T-helper 17 cell (primary cell): Measurements from ENCODE around the gene MYPOP. TPM values are rescaled to one million over a fixed set of nuclear protein-coding genes. Genes with fewer than 3 reads are reported as not detected.

ENCODE experiments used
- ATAC-seq: fragments of 150-1000 bp; cut with Tn5 transposase; 2 replicates; pipeline ENCODE4 v1.10.0; 2021; ENCODE audit warnings: mild to moderate bottlenecking, moderate library complexity
- DNase-seq, 3 donors: peaks; one replicate each; pipeline versions ENCODE4 v3.0.0 to v3.0.0-alpha.2; 2020 to 2021
- H3K9me3 ChIP-seq: one replicate; pipeline ENCODE4 v1.7.0; 2013; ENCODE audit warnings: low read length, mild to moderate bottlenecking; ENCODE audit not compliant: control insufficient read depth, poor library complexity, severe bottlenecking
- H3K27ac Mint-ChIP-seq: one replicate; pipeline ENCODE4 v1.8.0; 2022; ENCODE audit warnings: mild to moderate bottlenecking, moderate library complexity, mixed read lengths
- H3K27me3 Mint-ChIP-seq: one replicate; pipeline ENCODE4 v1.8.0; 2022; ENCODE audit warnings: mixed read lengths
- H3K36me3 Mint-ChIP-seq: one replicate; pipeline ENCODE4 v1.8.0; 2022; ENCODE audit warnings: low read depth, mixed read lengths
- H3K4me1 Mint-ChIP-seq: one replicate; pipeline ENCODE4 v1.8.0; 2022; ENCODE audit warnings: mild to moderate bottlenecking, mixed read lengths
- H3K4me3 Mint-ChIP-seq: one replicate; pipeline ENCODE4 v1.8.0; 2022; ENCODE audit warnings: mild to moderate bottlenecking, moderate library complexity, mixed read lengths
- total RNA-seq, 4 donors: library from RNA in 2 of 4; stranded (reverse) in 2 of 4; gene quantifications; one replicate each; pipeline ENCODE4 v1.2.3 and lab custom pipeline; 2022 to 2026

The MYPOP gene
- total RNA-seq, 2 donors from 2014 or later: 7.1 to 7.5 TPM

GRCh38 chr19:45862271-45862563 is 40.2 kb downstream of the MYPOP start:
- Mint-ChIP-seq H3K27me3 (peaks cover 13% of the 10 kb centered on the region), H3K36me3 (peaks cover 7% of the 10 kb centered on the region), H3K27ac (peak overlapping the region; percentile 99), H3K4me1 (peaks cover 38% of the 10 kb centered on the region), H3K4me3 (peak overlapping the region; percentile 100)
- ATAC-seq: no peak
- no peaks in the 10 kb centered on the region for H3K9me3 ChIP-seq
- DNase-seq: no peak

- Mint-ChIP-seq H3K4me3 (no peak overlapping the region), H3K36me3 (peaks cover 7% of the 10 kb centered on the region), H3K27me3 (peaks cover 11% of the 10 kb centered on the region), H3K4me1 (peaks cover 37% of the 10 kb centered on the region), H3K27ac (peak overlapping the region; percentile 99)
- ATAC-seq (no peak), DNase-seq (no peak)
- no peaks in the 10 kb centered on the region for H3K9me3 ChIP-seq
These were observed 41.8 kb downstream of the MYPOP start for GRCh38 chr19:45860359-45861259.

GRCh38 chr19:45854167-45854778 is 48.1 kb downstream of the MYPOP start:
- ATAC-seq: no peak
- Mint-ChIP-seq H3K36me3 (peaks cover 9% of the 10 kb centered on the region), H3K4me3 (no peak overlapping the region), H3K27ac (no peak overlapping the region), H3K27me3 (no peaks in the 10 kb centered on the region), H3K4me1 (peaks cover 13% of the 10 kb centered on the region)
- no peak for DNase-seq
- no peaks in the 10 kb centered on the region for H3K9me3 ChIP-seq

- H3K9me3 ChIP-seq: no peaks in the 10 kb centered on the region
- Mint-ChIP-seq H3K27me3 (no peaks in the 10 kb centered on the region), H3K36me3 (peaks cover 6% of the 10 kb centered on the region), H3K4me1 (peaks cover 9% of the 10 kb centered on the region), H3K27ac (no peak overlapping the region), H3K4me3 (no peak overlapping the region)
- ATAC-seq (no peak), DNase-seq (no peak)
These were observed 49.4 kb downstream of the MYPOP start for GRCh38 chr19:45852983-45853382.

GRCh38 chr19:45852145-45852750 is 50.2 kb downstream of the MYPOP start:
- no peaks in the 10 kb centered on the region for H3K27me3 Mint-ChIP-seq
- no peak overlapping the region for H3K4me3 Mint-ChIP-seq
- peaks cover 9% of the 10 kb centered on the region for H3K4me1 Mint-ChIP-seq
- ATAC-seq (no peak), DNase-seq (no peak)
- peaks cover 6% of the 10 kb centered on the region for H3K36me3 Mint-ChIP-seq
- no peak overlapping the region for H3K27ac Mint-ChIP-seq
- no peaks in the 10 kb centered on the region for H3K9me3 ChIP-seq

GRCh38 chr19:45848922-45849321 is 53.5 kb downstream of the MYPOP start:
- ATAC-seq (no peak), DNase-seq (no peak)
- peaks cover 11% of the 10 kb centered on the region for H3K4me1 Mint-ChIP-seq
- no peaks in the 10 kb centered on the region for H3K27me3 Mint-ChIP-seq
- no peak overlapping the region for H3K27ac Mint-ChIP-seq
- no peak overlapping the region for H3K4me3 Mint-ChIP-seq
- no peaks in the 10 kb centered on the region for H3K9me3 ChIP-seq
- H3K36me3 Mint-ChIP-seq: peaks cover 8% of the 10 kb centered on the region

- ATAC-seq (no peak), DNase-seq (no peak)
- no peak overlapping the region for H3K27ac Mint-ChIP-seq
- H3K9me3 ChIP-seq: no peaks in the 10 kb centered on the region
- H3K4me1 Mint-ChIP-seq: peaks cover 11% of the 10 kb centered on the region
- H3K36me3 Mint-ChIP-seq: peaks cover 9% of the 10 kb centered on the region
- no peaks in the 10 kb centered on the region for H3K27me3 Mint-ChIP-seq
- no peak overlapping the region for H3K4me3 Mint-ChIP-seq
These were observed 54.8 kb downstream of the MYPOP start for GRCh38 chr19:45847663-45848062.

- Mint-ChIP-seq H3K27me3 (no peaks in the 10 kb centered on the region), H3K36me3 (peaks cover 5% of the 10 kb centered on the region), H3K4me1 (peaks cover 7% of the 10 kb centered on the region), H3K27ac (no peak overlapping the region), H3K4me3 (no peak overlapping the region)
- H3K9me3 ChIP-seq: no peaks in the 10 kb centered on the region
- DNase-seq: no peak
- no peak for ATAC-seq
These were observed 60.2 kb downstream of the MYPOP start for GRCh38 chr19:45842198-45842597.

Other genes with a start within 250 kb of the MYPOP start
- 1 to 10 TPM; 2.3 to 4.6 TPM for gene GIPR, start 234.4 kb downstream of the MYPOP start, total RNA-seq
- gene SNRPD2, start 210.7 kb downstream of the MYPOP start, total RNA-seq: 100 to 1,000 TPM; 333 to 339 TPM
- 10 to 100 TPM in 1 of 2 donors, 1 to 10 TPM in 1; 7.1 to 13.2 TPM for gene QPCTL, start 209.9 kb downstream of the MYPOP start, total RNA-seq
- gene FBXO46, start 171.7 kb downstream of the MYPOP start, total RNA-seq: 10 to 100 TPM; 19.4 to 23.2 TPM
- gene MEIOSIN, start 169.2 kb downstream of the MYPOP start, total RNA-seq: not detected
- under 1 TPM; 0.42 to 0.44 TPM for gene SIX5, start 133.4 kb downstream of the MYPOP start, total RNA-seq
- gene DMPK, start 120.1 kb downstream of the MYPOP start, total RNA-seq: 10 to 100 TPM; 18.7 to 35.8 TPM
- gene DMWD, start 109.8 kb downstream of the MYPOP start, total RNA-seq: 10 to 100 TPM; 28.3 to 49.1 TPM
- under 1 TPM; 0.10 to 0.34 TPM for gene RSPH6A, start 87.3 kb downstream of the MYPOP start, total RNA-seq
- 10 to 100 TPM; 75.5 to 81.6 TPM for gene SYMPK, start 39.5 kb downstream of the MYPOP start, total RNA-seq
- not detected for gene FOXA3, start 38.3 kb downstream of the MYPOP start, total RNA-seq
- gene IRF2BP1, start 16.5 kb downstream of the MYPOP start, total RNA-seq: 10 to 100 TPM; 16.0 to 18.7 TPM
- not detected for gene NANOS2, start 12.2 kb upstream of the MYPOP start, total RNA-seq
- gene NOVA2, start 71.3 kb upstream of the MYPOP start, total RNA-seq: not detected
- gene CCDC61, start 92.9 kb upstream of the MYPOP start, total RNA-seq: 10 to 100 TPM; 13.5 to 15.6 TPM
- gene PGLYRP1, start 120.4 kb upstream of the MYPOP start, total RNA-seq: not detected
- gene IGFL4, start 138.4 kb upstream of the MYPOP start, total RNA-seq: not detected
- gene IGFL3, start 222.1 kb upstream of the MYPOP start, total RNA-seq: not detected
- under 1 TPM in 1 of 2 donors, not detected in 1; 0.72 TPM for gene IGFL2, start 245.6 kb upstream of the MYPOP start, total RNA-seq